GM12878 (cell line): Measurements from ENCODE around the gene IRS2. TPM values are rescaled to one million over a fixed set of nuclear protein-coding genes. Genes with fewer than 3 reads are reported as not detected.

Source experiments
- ATAC-seq: fragments of 200-7000 bp; cut with Tn5 transposase; 3 replicates; pipeline ENCODE4 v1.9.1; 2020; ENCODE audit warnings: mild to moderate bottlenecking, moderate library complexity
- BruUV-seq: library from RNA; stranded (reverse); fragments of 400-500 nt; replicated peaks from 2 replicates; lab custom pipeline; 2021; lab: Mats Ljungman, UMichigan
- CTCF ChIA-PET: fragments of 300-600 bp; sonication (Branson Sonifier 250); formaldehyde crosslinking; extraction: SDS; loops from one replicate; lab custom pipeline; 2021; ENCODE audit warnings: inconsistent platforms; lab: Yijun Ruan, JAX
- POLR2A ChIA-PET: fragments of 350-600 bp; formaldehyde crosslinking; extraction: SDS; loops from one replicate; lab custom pipeline; 2021; ENCODE audit warnings: inconsistent platforms; lab: Charles Lee
- RAD21 ChIA-PET: fragments of 300-600 bp; sonication (Branson Sonifier 250); formaldehyde crosslinking; loops from one replicate; lab custom pipeline; 2023; ENCODE audit warnings: antibody characterized with exemption; ENCODE audit not compliant: unreplicated experiment; lab: Charles Lee
- SMC1A ChIA-PET: fragments of 300-600 bp; sonication (Branson Sonifier 250); formaldehyde crosslinking; loops from one replicate; lab custom pipeline; 2023; ENCODE audit not compliant: unreplicated experiment, uncharacterized antibody; lab: Charles Lee
- DNase-seq: peaks from one replicate; pipeline ENCODE4 v3.0.0-alpha.2; 2011; ENCODE audit warnings: low read depth, low spot score
- FAIRE-seq: peaks from 3 replicates; lab custom pipeline; 2011; peaks lifted over from hg19 to GRCh38; lab: Jason Lieb, UNC
- H2AFZ ChIP-seq: 2 replicates; pipeline ENCODE4 v1.6.0; 2011; ENCODE audit warnings: low read depth, low read length, control low read depth; ENCODE audit not compliant: control insufficient read depth
- H3K27ac ChIP-seq: 2 replicates; pipeline ENCODE4 v1.5.1; 2011; ENCODE audit warnings: control low read depth; ENCODE audit not compliant: control insufficient read depth, insufficient read depth
- H3K27me3 ChIP-seq, 2 experiments: replicated peaks in 1 of 2; 2 replicates each; pipeline versions ENCODE4 v1.6.0 to v1.6.1; 2011; ENCODE audit warnings: low read length in 1 of 2; ENCODE audit not compliant: control insufficient read depth in 2 of 2, insufficient read depth in 2 of 2
- H3K36me3 ChIP-seq, 2 experiments: 2 replicates each; pipeline ENCODE4 v1.5.1; 2011; ENCODE audit warnings: low read length in 1 of 2; ENCODE audit not compliant: control insufficient read depth in 2 of 2, insufficient read depth in 2 of 2
- H3K4me1 ChIP-seq: 2 replicates; pipeline ENCODE4 v1.6.1; 2011; ENCODE audit warnings: mild to moderate bottlenecking, low read length, moderate library complexity, mixed read lengths; ENCODE audit not compliant: control insufficient read depth, insufficient read depth
- H3K4me2 ChIP-seq: 2 replicates; pipeline ENCODE4 v1.6.0; 2011; ENCODE audit warnings: control low read depth; ENCODE audit not compliant: control insufficient read depth, insufficient read depth
- H3K4me3 ChIP-seq: fragments of 200-600 bp; sonication (generic); 2 replicates; pipeline ENCODE4 v1.5.1; 2016
- H3K79me2 ChIP-seq: 2 replicates; pipeline ENCODE4 v1.6.0; 2011; ENCODE audit warnings: low read length; ENCODE audit not compliant: control insufficient read depth, insufficient read depth
- H3K9ac ChIP-seq: 2 replicates; pipeline ENCODE4 v1.8.0; 2011; ENCODE audit warnings: low read length, control low read depth, mixed read lengths; ENCODE audit not compliant: control insufficient read depth, insufficient read depth
- H3K9me3 ChIP-seq: replicated peaks from 3 replicates; pipeline ENCODE4 v1.5.1; 2011; ENCODE audit warnings: mild to moderate bottlenecking, low read length; ENCODE audit not compliant: control insufficient read depth, insufficient read depth
- H4K20me1 ChIP-seq: 2 replicates; pipeline ENCODE4 v1.6.0; 2011; ENCODE audit not compliant: control insufficient read depth, insufficient read depth
- ATF3 ChIP-seq: IDR thresholded peaks from 2 replicates; pipeline ENCODE4 v1.6.1; 2011; ENCODE audit warnings: low read depth, mild to moderate bottlenecking, low read length, moderate library complexity, borderline replicate concordance; ENCODE audit errors: extremely low read depth
- BACH1 ChIP-seq: fragments of 450-650 bp; IDR thresholded peaks from 2 replicates; pipeline ENCODE4 v1.6.1; 2017; ENCODE audit warnings: mild to moderate bottlenecking, borderline replicate concordance
- BCL3 ChIP-seq: IDR thresholded peaks from 2 replicates; pipeline ENCODE4 v1.6.1; 2011; ENCODE audit warnings: borderline replicate concordance, low read depth, mild to moderate bottlenecking, moderate library complexity, low read length; ENCODE audit not compliant: insufficient read depth, poor library complexity, severe bottlenecking
- DPF2 ChIP-seq: fragments of 450-650 bp; IDR thresholded peaks from 2 replicates; pipeline ENCODE4 v1.6.1; 2017; ENCODE audit warnings: mild to moderate bottlenecking
- IKZF1 ChIP-seq: fragments of 450-650 bp; conservative IDR thresholded peaks from 2 replicates; pipeline ENCODE4 v1.6.1; 2017; ENCODE audit warnings: antibody characterized with exemption, mild to moderate bottlenecking
- IRF5 ChIP-seq: fragments of 450-650 bp; IDR thresholded peaks from 2 replicates; pipeline ENCODE4 v1.6.1; 2017; ENCODE audit warnings: borderline replicate concordance
- JUNB ChIP-seq: IDR thresholded peaks from 2 replicates; pipeline ENCODE4 v1.6.1; 2016; ENCODE audit warnings: antibody characterized with exemption, mild to moderate bottlenecking
- MYB ChIP-seq: fragments of 150-350 bp; IDR thresholded peaks from 2 replicates; pipeline ENCODE4 v1.6.1; 2014; ENCODE audit warnings: mild to moderate bottlenecking, low read depth, low read length, borderline replicate concordance
- NBN ChIP-seq: fragments of 450-650 bp; IDR thresholded peaks from 2 replicates; pipeline ENCODE4 v1.6.1; 2016
- NFYA ChIP-seq: IDR thresholded peaks from 2 replicates; pipeline ENCODE4 v1.6.1; 2011; ENCODE audit warnings: low read depth, mild to moderate bottlenecking, low read length, improper control_type of control experiment, borderline replicate concordance
- RELB ChIP-seq: fragments of 450-650 bp; IDR thresholded peaks from 2 replicates; pipeline ENCODE4 v1.6.1; 2017; ENCODE audit warnings: low read depth, mild to moderate bottlenecking, moderate library complexity
- STAT1 ChIP-seq: fragments of 450-650 bp; conservative IDR thresholded peaks from 2 replicates; pipeline ENCODE4 v1.6.1; 2014; ENCODE audit warnings: antibody characterized with exemption, mild to moderate bottlenecking
- ZBED1 ChIP-seq: IDR thresholded peaks from 2 replicates; pipeline ENCODE4 v1.6.1; 2016; ENCODE audit warnings: borderline replicate concordance
- ZNF217 ChIP-seq: fragments of 450-650 bp; IDR thresholded peaks from 2 replicates; pipeline ENCODE4 v1.6.1; 2017; ENCODE audit warnings: antibody characterized with exemption, mild to moderate bottlenecking
- WGBS: methylation state at CpG from one replicate; pipeline ENCODE4 v1.1.6; 2016; ENCODE audit warnings: low lambda C conversion rate; ENCODE audit not compliant: insufficient replicate concordance, insufficient coverage; ENCODE audit errors: missing lambda C conversion rate; 5-methylcytosine and 5-hydroxymethylcytosine counted together
- in situ Hi-C: fragments of 300-500 bp; cut with MboI; formaldehyde crosslinking; loops from 9 replicates; pipeline ENCODE4 v1.14.3; 2018; ENCODE audit warnings: mixed read lengths
- intact Hi-C: fragments of 100-400 bp; cut with micrococcal nuclease; formaldehyde crosslinking; loops from one replicate; pipeline ENCODE4 v1.14.2; 2022; ENCODE audit not compliant: unreplicated experiment
- polyA plus RNA-seq, 11 experiments: library from polyadenylated mRNA; depleted of rRNA in 4 of 11; unstranded in 6 of 11; stranded (reverse) in 5 of 11; fragments of >200 nt; fragmentation: Nextera tagmentation in 4 of 11; fragmentation: Illumina TruSeq in 1 of 11; extraction: Ambion mirVana in 4 of 11; extraction: Trizol in 1 of 11; gene quantifications; 1 replicate in 1 of 11; 2 replicates in 10 of 11; pipeline versions ENCODE4 v1.2.1 to v1.2.3, GENCODE V29; 2011 to 2016; ENCODE audit warnings: inconsistent platforms in 2 of 11, missing spikeins in 2 of 11, low read depth in 1 of 11
- total RNA-seq, 4 experiments: library from RNA; depleted of rRNA in 3 of 4; stranded (reverse); fragments of >200 nt in 3 of 4; fragmentation: Illumina TruSeq in 1 of 4; extraction: Trizol in 1 of 4; gene quantifications; 2 replicates each; pipeline versions ENCODE4 v1.2.1 to v1.2.3, GENCODE V29; 2013 to 2021

Gene IRS2
- total and polyA plus RNA-seq, 10 of the 15 experiments (the other 5 are each of a cell fraction or from before 2014, with no cell fraction given): 0.01 to 0.31 (median 0.07) TPM; not detected in 6

GRCh38 chr13:109758937-109759480 is 27.4 kb downstream of the IRS2 start:
- H3K4me1 ChIP-seq: no peaks in the 10 kb centered on the region
- no TSS peak for BruUV-seq
- no peaks in the 10 kb centered on the region for H3K9me3 ChIP-seq
- H3K27ac ChIP-seq: no peak overlapping the region
- ChIA-PET CTCF (no interaction called here), POLR2A (no interaction called here), SMC1A (no interaction called here), RAD21 (no interaction called here)
- peaks cover 0 to 4% of the 10 kb centered on the region in 2 experiments; a peak in 1 of 4 replicates for H3K27me3 ChIP-seq
- H2AFZ ChIP-seq: no peak overlapping the region
- H3K36me3 ChIP-seq: no peaks in the 10 kb centered on the region
- H3K9ac ChIP-seq: no peak overlapping the region
- ATAC-seq (no peak), FAIRE-seq (no peak), DNase-seq (no peak)
- in situ Hi-C loops: no loop called here
- TF ChIP-seq NBN (no peak), RELB (no peak), MYB (no peak), STAT1 (no peak), JUNB (no peak), BACH1 (no peak), ZBED1 (no peak), ATF3 (no peak), NFYA (no peak), BCL3 (no peak), IKZF1 (no peak), IRF5 (no peak), DPF2 (no peak), ZNF217 (no peak)
- no peak overlapping the region for H3K4me3 ChIP-seq
- 48% methylated on average over 15 of the region's 15 CpGs for WGBS
- no peaks in the 10 kb centered on the region for H4K20me1 ChIP-seq
- no peak overlapping the region for H3K4me2 ChIP-seq
- H3K79me2 ChIP-seq: no peaks in the 10 kb centered on the region
- intact Hi-C loops: no loop called here
